HG03565 (cell line): ENCODE measurements around the gene SCART1.
"Not testable (repeated sequence)": the region's sequence is repeated elsewhere in the genome, so short reads cannot be mapped to it uniquely, and the experiment has no call there.

ENCODE experiments used
- ATAC-seq: cut with Tn5 transposase; IDR thresholded peaks from one replicate; pipeline ENCODE4 v1.9.1; 2021; ENCODE audit warnings: mild to moderate bottlenecking, moderate library complexity; ENCODE audit not compliant: unreplicated experiment

SCART1 gene

DNA sequence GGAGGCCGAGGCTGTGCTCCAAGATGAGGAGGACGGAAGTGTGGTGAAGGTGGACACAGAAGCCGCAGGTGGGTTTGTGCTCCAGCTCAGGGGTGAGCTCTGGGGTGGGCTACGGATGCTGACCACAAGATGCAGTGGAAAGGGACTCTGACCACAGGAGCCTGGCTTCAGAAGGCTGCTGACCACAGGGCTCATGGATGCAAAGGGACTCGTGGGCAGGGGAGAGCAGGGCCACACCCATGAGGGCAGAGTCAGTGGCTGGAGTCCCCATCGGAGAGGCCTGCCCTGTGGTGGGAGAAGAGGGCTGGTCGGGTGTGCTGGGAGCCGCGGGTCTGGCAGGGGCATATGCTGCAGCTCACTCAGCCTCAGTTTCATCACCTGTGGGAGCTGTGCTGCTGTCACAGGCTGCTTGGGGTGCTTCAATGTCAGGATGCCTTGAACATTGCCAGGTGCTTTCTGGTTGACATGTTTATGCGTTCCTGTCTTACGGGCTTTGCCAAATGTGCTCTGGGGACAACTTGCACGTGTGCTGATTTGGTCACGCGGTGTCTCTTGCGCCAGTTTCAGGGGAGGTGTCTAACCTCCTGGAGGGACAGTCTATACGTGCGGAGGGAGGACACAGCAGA, 13.7 kb downstream of the SCART1 start:
- ATAC-seq = no peak

DNA sequence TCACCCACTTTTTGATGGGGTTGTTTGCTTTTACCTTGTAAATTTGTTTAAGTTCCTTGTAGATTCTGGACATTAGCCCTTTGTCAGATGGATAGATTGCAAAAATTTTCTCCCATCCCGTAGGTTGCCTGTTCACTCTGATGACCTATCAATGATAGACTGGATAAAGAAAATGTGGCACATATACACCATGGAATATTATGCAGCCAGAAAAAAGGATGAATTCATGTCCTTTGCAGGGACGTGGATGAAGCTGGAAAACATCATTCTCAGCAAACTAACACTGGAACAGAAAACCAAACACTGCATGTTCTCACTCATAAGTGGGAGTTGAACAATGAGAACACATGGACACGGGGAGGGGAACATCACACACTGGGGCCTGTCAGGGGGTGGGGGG, 15.5 kb downstream of the SCART1 start:
- not testable (repeated sequence) for ATAC-seq

- no peak for ATAC-seq
Observed at GRCh38 chr10:133471300-133472109, 17.8 kb downstream of the SCART1 start.

DNA sequence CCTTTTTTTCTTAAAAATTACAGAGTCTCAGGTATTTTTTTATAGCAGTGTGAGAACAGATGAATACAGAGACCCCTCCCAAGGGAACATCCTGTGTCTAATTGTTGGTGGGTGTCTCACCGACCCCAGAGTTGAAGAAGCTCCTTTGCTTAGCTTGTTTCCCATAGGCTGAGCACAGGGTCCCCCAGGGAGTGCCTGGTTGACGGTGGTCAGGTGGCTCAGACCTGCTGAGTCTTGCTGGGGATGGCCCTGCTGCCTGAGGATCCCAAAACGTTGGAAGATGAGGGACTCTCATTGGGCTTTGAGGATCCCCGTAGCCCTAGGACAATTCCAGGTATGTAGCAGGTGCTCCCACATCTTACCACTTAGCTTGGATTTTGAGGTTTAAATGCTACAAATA, 19.5 kb downstream of the SCART1 start:
- no peak for ATAC-seq

DNA sequence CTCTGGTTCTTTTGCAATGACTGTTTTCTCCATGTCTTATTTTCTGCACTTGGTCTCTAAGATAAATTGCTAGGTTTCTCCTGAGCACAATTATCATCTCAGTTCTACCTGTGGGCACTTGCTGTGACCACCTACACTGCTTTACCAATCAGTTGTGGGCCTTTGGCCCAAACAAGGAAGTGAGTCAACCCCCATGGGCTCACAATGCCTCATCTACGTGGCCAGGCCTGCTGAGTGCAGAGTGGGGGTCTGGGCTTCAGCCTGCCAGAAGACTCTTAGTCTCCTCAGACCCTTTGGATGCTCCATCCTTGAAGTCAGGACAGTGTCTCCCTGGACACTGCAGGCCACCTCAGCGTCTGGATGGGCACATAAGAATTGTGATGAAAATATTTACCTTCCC, 20.3 kb downstream of the SCART1 start:
- no peak for ATAC-seq

DNA sequence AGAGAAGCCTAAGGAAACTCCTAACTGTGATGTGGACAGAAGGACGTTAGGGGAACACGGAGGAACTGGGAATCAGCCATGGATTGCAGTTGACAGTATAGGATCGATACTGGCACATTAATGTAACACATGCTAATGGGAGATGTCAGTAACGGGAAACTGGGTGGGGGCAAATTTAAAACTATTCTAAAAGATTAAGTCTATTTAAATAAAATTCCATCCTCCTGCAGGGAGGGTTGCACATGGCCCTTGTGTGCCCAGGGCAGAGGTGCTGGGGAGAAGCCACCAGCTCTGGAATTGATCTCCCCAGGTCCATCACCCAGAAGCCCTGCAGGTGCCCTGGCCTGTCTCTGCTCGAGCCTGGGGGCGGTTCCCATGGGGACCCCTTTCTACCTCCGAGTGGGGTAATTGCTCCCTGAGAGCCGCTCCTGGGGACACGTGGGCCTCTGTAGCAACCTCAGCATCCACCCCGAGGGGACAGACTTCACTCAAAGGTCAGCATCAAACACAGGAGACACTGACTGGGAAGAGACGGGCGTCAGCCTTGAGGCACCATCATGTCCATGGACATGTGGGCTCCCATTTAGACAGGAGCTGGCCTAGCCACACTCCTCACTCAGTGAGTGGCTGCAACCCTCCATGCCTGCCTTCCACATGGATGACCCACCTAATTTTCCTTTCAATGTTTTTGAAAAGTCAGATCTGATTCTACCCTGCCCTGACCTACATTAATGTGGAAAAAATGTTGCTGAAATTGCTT, 21.1 kb downstream of the SCART1 start:
- ATAC-seq = no peak

DNA sequence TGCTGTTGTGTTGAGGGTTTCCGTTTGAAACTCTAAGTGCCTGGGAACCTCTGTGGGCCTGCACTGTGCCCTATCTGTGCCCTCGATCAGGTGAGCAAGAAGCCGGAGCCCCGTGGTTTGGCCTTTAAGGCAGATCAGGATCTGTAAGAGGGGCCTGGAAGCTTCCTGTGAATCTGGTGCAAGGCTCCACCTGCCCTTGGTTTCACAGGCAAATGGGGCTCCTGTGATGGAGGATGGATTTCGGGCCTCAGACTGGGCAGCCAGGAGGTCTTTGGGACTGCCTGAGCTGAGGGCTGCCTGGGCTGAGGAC, 21.6 kb downstream of the SCART1 start:
- no peak for ATAC-seq

- ATAC-seq = no peak
Observed at GRCh38 chr10:133475821-133476640, 22.3 kb downstream of the SCART1 start.

- no peak for ATAC-seq
Observed at GRCh38 chr10:133476641-133476990, 22.9 kb downstream of the SCART1 start.

DNA sequence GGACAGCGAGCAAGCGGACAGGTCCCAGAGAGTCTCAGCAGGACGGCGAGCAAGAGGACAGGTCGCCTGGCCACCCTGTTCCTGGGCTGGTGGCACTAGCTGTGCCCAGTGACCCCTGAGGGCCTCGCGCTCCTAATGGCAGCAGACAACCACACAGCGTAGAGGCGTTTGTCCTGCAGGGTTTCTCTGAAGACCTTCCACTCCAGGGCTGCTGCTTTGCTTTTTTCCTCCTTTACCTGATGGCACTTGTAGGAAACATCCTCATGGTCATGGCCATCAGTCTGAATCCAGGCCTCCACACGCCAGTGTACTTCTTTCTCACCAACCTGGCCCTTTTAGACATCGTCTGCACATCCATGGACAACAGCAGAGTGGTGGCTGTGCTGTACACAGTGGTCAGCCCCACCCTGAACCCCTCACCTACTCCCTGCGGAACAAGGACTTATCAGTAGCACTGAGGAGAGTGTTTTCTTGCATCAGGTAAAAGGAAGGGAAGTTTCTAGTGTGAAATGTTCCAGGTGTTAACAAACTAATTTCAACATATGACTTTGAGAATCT, 27.4 kb downstream of the SCART1 start:
- no peak for ATAC-seq

DNA sequence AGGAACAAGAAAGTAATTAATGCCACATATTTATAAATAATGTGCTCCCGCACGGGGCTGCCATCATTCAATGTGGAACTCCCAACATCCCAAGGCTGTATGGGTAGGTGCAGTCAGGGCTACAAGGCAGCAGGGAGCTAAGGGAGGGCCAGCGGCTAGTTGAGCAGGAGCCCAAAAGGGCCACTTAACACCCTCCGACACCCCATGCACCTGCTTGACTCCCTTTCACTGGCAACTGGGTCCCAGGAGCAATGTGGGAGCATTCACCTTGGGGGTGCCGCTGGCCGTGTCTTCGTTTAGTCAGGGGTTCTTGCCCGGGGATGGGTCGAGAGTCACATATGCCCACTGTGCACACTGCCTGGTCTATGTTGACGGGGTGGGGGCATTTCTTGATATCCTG, 27.9 kb downstream of the SCART1 start:
- no peak for ATAC-seq

- ATAC-seq = no peak
Observed at GRCh38 chr10:133484818-133485217, 31.1 kb downstream of the SCART1 start.

DNA sequence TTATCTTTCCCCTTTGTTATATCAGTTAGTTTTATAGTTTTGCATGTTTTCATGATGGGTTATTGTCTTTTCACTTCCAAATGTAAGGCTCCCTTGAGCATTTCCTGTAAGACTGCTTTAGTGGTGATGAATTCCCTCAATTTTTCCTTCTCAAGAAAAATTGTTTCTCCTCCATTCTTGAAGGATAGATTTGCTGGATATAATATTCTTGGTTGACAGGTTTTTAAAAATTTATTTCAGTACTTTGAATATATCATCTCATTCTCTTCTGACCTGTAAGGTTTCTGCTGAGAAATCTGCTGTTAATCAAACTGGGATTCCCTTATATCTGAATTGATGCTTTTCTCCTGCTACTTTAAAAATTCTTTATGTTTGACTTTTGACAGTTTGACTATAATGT, 33.3 kb downstream of the SCART1 start:
- ATAC-seq = no peak

DNA sequence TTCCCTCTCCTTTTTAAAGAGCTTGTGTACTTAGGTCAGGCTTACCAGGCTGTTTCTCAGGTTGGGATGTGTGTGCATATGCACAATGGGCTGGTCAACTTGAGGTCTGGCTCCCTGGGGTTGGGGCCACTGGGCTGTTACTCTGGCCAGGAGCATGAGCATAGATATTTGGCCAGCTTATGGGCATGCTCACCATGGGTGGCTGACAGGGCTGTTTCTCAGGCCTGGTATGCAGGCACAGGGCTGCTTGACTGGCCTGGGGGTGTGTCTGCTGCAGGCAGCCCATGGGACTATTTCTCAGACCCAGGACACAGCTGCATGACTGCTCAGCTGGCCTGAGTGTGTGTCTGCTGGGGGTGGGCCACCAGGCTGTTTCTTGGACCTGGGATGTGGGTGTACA, 34.6 kb downstream of the SCART1 start:
- no peak for ATAC-seq

GRCh38 chr10:133489816-133490588, 36.3 kb downstream of the SCART1 start:
- peak; percentile 53 for ATAC-seq

DNA sequence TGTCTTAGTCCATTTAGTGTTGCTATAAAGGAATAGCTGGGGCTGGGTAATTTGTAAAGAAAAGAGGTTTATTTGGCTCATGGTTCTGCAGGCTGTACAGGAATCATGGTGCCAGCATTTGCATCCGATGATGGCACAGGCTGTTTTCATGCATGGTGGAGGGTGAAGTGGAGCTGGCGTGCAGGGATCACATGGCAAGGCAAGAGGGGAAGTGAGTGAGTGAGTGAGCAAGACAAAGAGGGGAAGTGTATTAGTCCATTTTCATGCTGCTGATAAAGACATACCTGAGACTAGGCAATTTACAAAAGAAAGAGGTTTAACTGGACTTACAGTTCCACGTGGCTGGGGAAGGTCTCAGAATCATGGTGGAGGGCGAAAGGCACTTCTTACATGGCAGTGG, 39.8 kb downstream of the SCART1 start:
- not testable (repeated sequence) for ATAC-seq

DNA sequence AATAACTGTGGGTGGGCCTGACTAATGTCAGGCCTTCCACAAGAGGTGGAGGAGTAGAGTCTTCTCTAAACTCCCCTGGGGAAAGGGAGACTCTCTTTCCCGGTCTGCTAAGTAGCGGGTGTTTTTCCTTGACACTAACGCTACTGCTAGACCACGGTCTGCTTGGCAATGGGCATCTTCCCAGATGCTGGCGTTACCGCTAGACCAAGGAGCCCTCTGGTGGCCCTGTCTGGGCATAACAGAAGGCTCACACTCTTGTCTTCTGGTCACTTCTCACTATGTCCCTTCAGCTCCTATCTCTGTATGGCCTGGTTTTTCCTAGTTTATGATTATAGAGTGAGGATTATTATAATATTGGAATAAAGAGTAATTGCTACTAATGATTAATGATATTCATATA, 43.6 kb downstream of the SCART1 start:
- ATAC-seq = not testable (repeated sequence)

DNA sequence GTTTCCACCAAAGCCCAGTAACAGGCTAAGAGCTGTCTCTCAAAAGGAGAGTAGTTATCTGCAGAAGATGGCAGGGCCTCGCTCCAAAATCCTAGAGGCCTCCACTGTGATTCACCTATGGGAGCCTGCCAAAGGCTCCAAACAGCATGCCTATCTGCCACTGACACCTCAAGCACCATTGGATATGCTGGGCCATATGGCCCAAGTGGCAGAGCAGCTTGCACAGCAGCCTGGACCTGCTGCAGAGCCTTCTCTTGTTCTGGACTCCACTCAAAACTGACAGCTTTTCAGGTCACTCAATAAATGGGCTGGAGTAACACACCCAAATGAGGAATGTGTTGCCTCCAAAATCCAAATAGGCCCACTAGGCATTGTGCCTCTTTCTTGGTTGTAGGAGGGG, 45.4 kb downstream of the SCART1 start:
- ATAC-seq = not testable (repeated sequence)

- not testable (repeated sequence) for ATAC-seq
Observed at GRCh38 chr10:133500897-133501296, 47.2 kb downstream of the SCART1 start.

DNA sequence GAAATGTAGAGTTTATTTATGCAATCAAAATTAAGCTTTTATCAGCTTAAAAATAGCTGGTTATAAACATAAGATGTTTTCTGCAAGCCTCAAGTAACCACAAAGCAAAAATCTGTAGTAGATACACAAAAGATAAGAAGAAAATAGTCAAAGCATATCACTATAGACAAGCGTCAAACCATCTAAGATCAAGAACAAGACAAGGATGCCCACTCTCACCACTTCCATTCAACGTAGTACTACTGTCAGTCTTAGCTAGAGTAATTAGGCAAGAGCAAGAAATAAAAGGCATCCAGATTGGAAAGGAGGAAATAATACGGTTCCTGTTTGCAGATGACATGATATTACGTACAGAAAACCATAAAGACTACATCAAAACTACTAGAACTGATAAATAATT, 56.0 kb downstream of the SCART1 start:
- ATAC-seq = no peak
